ENCODE results near the gene AP1M2.

DNA sequence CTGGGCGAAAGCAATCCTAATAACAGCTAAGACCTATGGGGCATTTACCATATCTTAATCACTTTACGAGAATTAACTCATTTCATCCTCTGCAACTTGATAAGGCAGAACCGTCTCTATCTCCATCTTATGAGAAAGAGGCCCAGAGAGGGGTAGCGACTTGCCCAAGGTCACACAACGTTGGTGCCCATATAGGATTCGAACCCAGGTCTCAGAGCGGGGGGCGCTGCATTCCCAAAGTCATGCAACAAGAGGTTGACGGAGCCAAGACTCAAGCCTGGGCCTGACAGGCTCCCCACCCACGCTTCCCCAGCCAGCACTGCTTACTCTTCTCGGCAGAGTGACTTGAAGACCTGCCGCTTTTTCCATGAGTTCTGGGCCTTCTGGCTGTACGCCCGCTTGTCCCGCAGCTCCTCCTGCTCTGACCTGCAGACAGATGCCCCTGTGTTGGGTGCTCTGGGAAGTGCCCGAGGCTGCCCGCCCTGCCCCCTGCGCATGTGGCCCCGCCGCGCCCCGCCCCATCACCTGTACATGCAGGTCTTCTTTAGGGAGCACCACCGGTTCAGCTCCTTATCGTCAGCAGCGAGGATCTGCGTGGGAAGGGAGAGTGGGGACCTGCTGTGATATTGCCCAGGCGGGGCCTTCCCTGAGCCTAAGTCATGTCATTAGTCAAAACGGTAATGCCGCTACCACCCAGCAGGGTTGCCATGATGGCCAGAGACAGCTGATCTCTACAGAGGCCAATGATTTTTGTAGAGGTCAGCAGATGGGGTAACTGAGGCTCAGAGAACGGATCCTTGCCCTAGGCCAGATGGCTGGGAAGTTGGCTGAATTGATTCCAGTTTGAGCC, 32.1 kb downstream of the AP1M2 start:
- TF ChIP-seq, protein P1, sequence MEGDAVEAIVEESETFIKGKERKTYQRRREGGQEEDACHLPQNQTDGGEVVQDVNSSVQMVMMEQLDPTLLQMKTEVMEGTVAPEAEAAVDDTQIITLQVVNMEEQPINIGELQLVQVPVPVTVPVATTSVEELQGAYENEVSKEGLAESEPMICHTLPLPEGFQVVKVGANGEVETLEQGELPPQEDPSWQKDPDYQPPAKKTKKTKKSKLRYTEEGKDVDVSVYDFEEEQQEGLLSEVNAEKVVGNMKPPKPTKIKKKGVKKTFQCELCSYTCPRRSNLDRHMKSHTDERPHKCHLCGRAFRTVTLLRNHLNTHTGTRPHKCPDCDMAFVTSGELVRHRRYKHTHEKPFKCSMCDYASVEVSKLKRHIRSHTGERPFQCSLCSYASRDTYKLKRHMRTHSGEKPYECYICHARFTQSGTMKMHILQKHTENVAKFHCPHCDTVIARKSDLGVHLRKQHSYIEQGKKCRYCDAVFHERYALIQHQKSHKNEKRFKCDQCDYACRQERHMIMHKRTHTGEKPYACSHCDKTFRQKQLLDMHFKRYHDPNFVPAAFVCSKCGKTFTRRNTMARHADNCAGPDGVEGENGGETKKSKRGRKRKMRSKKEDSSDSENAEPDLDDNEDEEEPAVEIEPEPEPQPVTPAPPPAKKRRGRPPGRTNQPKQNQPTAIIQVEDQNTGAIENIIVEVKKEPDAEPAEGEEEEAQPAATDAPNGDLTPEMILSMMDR (IDR thresholded peaks at IDR 0.05; ENCODE audit: extremely low read depth in 1 of 2, insufficient read depth in 1 of 2, low read depth in 1 of 2, low read length in 2 of 2) = no peak
- no peak for TF ChIP-seq POLR2A (IDR thresholded peaks at IDR 0.05; ENCODE audit: low read depth, low read length)
- TF ChIP-seq POLR2AphosphoS5 (IDR thresholded peaks at IDR 0.05; ENCODE audit: insufficient read depth, low read depth, low read length) = no peak
- TF ChIP-seq MAX (IDR thresholded peaks at IDR 0.05; ENCODE audit: insufficient read depth, insufficient read length) = no peak
- TF ChIP-seq MYC (IDR thresholded peaks at IDR 0.05; ENCODE audit: low read depth, low read length) = no peak

Data from endothelial cell of umbilical vein (primary cell).